HG03439 (cell line): ENCODE results near the gene MLIP.
"Not testable (repeated sequence)": the region's sequence is repeated elsewhere in the genome, so short reads cannot be mapped to it uniquely, and the experiment has no call there.

Experiments used
- ATAC-seq: cut with Tn5 transposase; IDR thresholded peaks from one replicate; pipeline ENCODE4 v1.9.1; 2021; ENCODE audit warnings: mild to moderate bottlenecking, moderate library complexity; ENCODE audit not compliant: unreplicated experiment

Gene MLIP

DNA sequence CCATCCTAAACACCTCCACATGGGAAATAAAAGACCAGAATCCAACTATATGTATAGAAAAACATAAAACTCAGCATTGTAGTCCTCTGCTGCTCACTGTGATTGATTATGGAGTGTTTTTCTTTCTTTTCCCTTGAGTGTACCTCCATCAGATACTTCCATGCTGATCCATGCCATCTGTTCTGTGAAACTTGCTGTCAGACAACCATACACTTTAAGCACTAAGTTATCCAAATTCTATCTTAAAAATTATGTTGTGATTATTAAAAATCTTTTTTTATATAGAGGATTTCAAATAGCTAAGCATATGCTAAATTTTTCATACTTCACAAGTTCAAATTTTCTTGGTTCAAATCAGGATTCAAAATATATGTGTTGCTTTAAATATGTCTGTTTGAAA is 105.1 kb downstream of the MLIP start:
- ATAC-seq, result no peak

DNA sequence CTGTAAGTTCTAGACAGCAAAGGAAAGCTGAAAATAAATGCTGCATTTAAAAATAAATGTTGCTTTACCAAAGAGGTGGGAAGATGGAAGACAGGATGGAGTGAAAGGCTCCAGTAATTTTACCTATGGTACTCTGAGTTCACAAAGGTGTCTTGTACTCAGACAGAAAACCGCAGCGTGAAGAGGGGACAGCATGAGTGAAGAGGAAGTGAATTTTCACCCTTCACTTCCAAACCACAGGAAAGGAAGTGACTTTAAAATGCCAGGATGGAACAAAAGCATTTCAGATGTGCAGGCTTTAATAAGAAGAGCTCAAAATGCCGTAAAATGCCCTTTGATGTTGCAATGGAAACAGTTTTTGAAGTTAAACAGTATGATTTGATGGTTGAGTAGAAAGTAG is 105.8 kb downstream of the MLIP start:
- no peak for ATAC-seq

DNA sequence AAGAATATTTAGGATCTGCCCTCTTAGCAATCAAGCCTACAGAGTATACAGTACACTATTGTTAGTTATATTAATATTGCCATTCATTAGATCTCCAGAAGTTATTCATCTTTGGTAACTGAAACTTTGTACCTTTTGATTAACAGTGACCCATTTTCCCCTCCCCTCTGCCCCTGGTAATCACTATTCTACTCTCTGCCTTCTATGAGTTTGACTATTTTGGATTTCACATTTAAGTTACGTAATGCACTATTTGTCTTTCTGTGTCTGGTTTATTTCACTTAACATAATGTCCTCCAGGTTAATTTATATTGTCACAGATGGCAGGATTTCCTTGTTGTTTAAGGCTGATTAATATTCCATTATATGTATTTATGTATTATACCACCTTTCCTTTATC is 111.0 kb downstream of the MLIP start:
- ATAC-seq, result no peak

DNA sequence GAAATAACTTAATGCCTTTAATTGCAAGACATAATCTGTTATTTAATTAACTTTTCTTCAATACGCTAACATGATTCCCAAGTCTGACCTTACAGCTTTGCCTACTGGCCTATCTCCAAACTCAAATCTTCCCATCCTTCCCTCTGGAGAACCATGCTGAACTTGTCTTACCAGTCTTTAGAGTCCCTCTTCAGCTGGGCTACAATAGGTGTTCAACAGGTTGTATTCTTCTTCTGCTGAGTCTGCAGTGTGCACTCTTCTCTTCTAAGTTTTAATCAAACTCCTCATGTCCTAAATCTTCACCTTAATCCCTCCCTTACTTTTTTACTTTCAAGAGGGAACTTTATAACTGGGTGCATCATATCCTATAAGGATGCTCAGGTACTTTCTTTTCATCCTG is 121.5 kb downstream of the MLIP start:
- no peak for ATAC-seq

GRCh38 chr6:54234539-54234938 is 123.3 kb downstream of the MLIP start:
- ATAC-seq, result no peak

DNA sequence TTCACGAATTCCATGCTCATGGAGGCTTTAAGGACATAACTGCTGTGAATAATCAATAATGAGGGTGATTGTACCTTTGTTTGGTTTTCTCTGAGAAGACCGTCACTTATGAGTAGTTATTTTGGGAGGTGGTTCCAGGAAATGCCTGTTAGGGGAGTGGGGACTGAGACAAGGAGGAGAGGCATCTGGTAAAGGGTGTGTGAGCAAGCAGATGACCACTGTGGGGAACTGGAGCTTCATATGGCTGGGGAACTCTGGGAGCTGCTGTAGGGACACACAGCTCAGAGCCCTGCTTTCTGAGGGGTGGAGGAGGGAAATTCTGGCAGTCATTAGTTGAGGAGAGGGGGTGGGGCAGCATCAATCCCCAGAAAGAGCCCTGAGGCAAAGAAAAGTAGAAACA is 125.7 kb downstream of the MLIP start:
- no peak for ATAC-seq

- no peak for ATAC-seq
Observed at GRCh38 chr6:54238396-54238795, 127.2 kb downstream of the MLIP start.

- ATAC-seq, result no peak
Observed at GRCh38 chr6:54243699-54244098, 132.5 kb downstream of the MLIP start.

- no peak for ATAC-seq
Observed at GRCh38 chr6:54244430-54244829, 133.2 kb downstream of the MLIP start.

DNA sequence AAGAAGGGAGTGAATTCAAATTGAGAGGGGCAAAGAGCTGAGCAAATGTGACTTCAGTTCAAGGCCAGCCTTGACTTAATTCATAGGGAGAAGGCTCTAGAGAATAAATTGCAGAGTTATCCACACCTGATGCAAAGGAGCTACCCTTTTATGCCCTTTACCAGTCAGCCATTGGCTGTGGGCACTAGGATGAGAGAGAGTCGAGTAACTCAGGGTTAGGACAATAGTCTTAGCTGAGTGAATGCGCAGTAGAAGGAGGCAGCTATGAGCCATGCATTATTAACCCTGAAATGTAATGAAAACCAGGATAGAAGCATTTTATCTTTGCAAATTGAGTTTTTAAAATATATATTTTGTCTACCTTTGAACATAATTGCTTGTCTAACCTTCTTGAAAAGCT is 134.0 kb downstream of the MLIP start:
- ATAC-seq, result no peak

GRCh38 chr6:54248319-54248718 is 137.1 kb downstream of the MLIP start:
- no peak for ATAC-seq

GRCh38 chr6:54248994-54249393 is 137.8 kb downstream of the MLIP start:
- ATAC-seq, result no peak

DNA sequence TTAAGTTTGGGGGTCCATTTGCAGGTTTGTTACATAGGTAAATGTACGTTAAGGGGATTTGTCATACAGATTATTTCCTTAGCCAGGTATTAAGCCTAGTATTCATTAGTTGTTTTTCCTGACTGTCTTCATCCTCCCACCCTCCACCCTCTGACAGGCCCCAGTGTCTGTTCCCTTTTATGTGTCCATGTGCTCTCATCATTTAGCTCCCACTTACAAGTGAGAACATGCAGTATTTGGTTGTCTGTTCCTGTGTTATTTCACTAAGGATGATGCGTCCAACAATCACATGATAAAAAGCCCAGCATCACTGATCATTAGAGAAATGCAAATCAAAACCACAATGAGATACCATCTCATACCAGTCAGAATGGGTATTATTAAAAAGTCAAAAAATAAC is 138.6 kb downstream of the MLIP start:
- ATAC-seq, result not testable (repeated sequence)

DNA sequence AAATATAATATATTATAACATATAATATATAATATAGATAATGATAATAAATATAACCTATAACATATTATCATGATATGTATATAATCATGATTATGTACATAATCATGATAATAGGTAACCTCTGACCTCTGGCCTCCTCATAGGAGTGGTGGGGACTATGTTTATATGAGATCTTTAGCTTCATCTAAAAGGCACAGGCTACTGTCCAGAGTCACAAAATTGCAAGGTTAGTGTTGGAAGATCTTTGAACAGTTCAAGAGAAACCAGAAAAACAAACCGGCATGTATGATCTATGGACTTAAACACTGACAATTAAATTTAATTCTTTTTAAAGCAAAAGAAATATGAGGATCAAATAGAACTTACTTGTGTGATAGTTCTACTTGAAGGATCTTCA is 141.3 kb downstream of the MLIP start:
- no peak for ATAC-seq

GRCh38 chr6:54252916-54253315 is 141.7 kb downstream of the MLIP start:
- ATAC-seq, result no peak

DNA sequence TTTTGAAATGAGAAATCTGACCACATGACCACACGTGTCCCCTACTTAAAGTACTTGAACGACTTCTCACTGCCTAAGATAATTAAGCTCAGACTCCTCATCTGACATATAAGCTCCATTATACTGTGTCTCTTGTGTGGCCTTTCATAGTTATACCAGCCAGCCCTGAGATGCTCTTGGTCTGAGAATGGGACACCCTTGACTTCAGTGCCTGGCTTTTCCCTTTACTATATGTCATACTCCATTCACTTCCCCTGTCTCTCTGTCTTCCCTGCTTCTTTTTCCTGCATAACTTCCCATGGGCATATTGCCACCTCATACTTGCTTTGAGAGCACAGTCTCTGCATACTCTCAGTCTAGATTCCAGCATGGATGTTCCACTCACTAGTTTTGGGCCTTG is 143.6 kb downstream of the MLIP start:
- ATAC-seq, result no peak

DNA sequence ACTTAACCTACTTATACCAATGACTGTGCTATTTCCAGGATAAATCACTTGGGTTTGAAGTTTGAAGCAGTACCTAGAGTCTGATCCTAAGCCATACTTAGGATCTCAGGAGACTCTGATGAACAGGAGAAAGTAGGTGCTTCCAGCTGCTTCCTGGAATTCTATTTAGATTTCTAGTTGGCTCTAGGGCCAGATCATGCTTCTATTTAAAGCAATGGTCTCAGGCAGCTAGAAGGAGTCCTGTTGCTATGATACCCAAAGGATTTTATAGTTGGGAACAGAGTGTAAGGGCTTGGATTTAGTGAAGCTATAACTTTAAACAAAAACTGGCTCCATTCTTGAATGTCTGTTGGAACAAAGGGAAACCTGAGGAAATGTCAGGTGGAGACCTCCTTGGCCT is 144.6 kb downstream of the MLIP start:
- no peak for ATAC-seq

DNA sequence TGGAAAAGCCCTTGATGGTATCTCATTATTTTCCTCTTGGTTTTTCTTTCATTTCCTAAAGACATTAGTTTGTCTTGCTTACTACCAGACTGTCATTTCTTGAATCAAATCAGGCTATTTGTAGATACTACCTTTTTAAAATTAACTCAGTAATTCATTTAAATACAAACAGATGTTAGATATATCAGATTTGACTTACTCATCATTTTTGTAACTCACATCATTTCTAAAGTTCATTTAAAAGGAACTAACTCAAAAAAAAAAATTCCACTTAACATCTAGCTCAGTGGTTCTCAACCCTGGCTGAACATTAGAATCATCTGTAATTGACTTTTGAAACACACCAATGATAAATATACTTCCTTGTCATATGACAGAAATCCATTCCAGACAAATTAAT is 148.8 kb downstream of the MLIP start:
- ATAC-seq, result no peak

- no peak for ATAC-seq
Observed at GRCh38 chr6:54262499-54262898, 151.3 kb downstream of the MLIP start.

DNA sequence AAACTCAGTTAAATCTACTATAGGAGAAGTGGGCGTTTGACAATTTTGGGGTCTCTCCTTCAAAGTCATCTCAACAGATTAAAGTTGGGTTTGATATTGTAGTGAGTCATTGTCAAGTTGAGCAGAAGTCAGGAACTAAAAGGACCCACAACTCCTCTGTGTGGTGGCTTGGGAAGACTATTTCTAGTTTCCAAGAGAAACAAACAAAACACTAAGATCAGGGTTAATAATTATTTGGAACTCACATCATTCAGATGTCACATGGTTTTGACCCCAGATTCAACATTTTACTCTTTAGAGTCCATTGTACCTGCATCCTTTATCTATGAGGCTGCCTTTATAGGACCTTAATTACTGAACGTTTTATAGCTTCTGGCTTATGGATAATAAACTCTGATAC is 151.7 kb downstream of the MLIP start:
- ATAC-seq, result no peak

DNA sequence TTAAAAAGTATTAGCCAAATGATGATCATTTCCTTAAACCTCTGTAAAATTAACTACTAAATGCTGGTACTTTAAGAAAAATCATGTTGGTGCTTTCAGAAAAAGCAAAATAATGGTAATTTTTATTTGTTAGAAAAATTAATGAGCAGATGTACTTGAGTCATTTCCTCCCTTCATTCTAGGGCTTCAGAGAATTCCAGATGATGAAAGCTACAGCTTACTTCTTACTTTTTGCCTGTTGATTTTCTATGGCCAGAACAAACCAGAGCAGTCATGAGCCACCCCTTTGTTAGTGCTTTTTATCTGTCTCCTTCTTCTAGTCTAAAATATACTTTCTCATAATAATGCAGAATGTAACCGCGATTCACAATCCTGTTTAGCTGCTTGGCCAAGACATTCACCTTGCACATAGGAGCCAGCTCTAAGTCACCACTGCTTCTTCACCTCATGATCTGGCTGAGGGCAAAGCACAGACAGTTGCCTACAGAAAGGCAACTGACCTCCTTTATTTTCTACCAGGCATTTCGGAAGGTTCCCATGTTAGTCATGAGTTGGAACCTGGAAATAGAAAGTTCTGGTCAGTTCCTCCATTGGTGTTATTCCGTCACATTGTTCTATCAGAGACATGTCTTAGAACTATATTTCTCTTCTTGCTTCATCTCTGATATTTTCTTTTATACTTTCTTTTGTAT is 153.5 kb downstream of the MLIP start:
- ATAC-seq, result no peak

DNA sequence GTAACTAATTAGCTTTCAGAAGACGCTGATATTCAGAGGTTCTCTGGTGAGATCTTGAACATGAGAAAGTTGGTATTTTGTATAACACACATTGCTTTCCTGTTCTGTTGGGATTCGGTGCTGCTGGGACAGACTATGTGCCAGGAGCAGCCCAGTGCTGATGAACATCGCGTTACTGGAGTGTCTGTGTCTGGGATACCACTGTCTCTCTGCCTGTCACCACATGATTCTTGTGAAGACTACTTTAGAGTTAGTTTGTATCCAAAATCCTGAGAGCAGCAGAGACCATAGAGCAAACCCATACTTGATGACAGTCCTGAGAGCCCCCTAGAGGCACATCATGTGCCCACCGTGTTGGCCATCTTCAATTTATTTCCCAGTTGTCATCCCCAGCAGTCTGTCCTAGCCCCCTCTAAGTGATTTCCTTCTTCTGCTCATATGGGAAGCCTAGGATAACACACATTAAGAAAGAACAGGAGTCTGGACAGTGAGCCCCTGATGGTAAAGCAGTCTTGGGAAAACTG is 155.2 kb downstream of the MLIP start:
- ATAC-seq, result no peak

DNA sequence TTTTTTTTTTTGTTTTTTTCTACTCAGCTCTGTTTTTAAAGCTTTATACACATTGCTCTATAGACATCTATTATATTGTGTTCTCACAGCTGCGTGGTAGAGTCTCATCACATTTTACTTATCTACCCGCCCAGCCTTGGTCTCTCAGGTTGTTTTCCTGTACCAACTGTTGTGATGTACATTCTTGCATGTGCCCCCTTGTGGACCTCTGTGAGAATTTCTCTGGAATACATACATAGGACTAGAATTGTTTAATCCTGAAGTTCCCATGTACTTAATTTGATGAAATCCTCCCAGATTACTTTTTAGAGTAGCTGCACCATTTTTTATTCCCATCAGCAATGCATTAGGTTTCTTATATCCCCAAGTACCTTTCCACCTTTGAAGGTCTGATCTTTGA is 156.6 kb downstream of the MLIP start:
- no peak for ATAC-seq
